Tibial nerve (tissue), 4 donors: Measurements from ENCODE around the gene GAB1. TPM values are rescaled to one million over a fixed set of nuclear protein-coding genes. Genes with fewer than 3 reads are reported as not detected.
A peak's percentile ranks its signal among the peaks of the same experiment; 100 is the strongest.

Experiments
- DNase-seq, 2 donors: peaks; one replicate each; pipeline ENCODE4 v3.0.0-alpha.2; 2019; ENCODE audit warnings: low spot score in 2 of 2
- H3K27ac ChIP-seq, 4 donors: fragments of 200-600 bp; sonication (generic) in 3 of 4; one replicate each; pipeline ENCODE4 v1.5.1; 2017 to 2019; ENCODE audit warnings: mild to moderate bottlenecking in 1 of 4
- H3K27me3 ChIP-seq, 2 donors: fragments of 200-600 bp; sonication (generic) in 1 of 2; one replicate each; pipeline versions ENCODE4 v1.5.1 to v1.6.0; 2017 to 2019
- H3K36me3 ChIP-seq, 3 donors: fragments of 200-600 bp; sonication (generic); one replicate each; pipeline ENCODE4 v1.5.1; 2018 to 2019
- H3K4me1 ChIP-seq, 4 donors: fragments of 200-600 bp; sonication (generic) in 3 of 4; one replicate each; pipeline ENCODE4 v1.5.1; 2017 to 2019
- H3K4me3 ChIP-seq, 4 donors: fragments of 200-600 bp; sonication (generic) in 3 of 4; one replicate each; pipeline ENCODE4 v1.5.1; 2017 to 2019; ENCODE audit warnings: mild to moderate bottlenecking in 1 of 4, moderate library complexity in 1 of 4
- H3K9me3 ChIP-seq, 4 donors: fragments of 200-600 bp; sonication (generic) in 3 of 4; one replicate each; pipeline ENCODE4 v1.5.1; 2017 to 2019
- CTCF ChIP-seq, 5 experiments: fragments of 200-600 bp in 3 of 5; fragments of 450-650 bp in 2 of 5; sonication (generic) in 3 of 5; IDR thresholded peaks; one replicate each; pipeline ENCODE4 v1.5.1; 2016 to 2019; ENCODE audit warnings: antibody characterized with exemption in 5 of 5, mild to moderate bottlenecking in 3 of 5, moderate library complexity in 2 of 5
- EP300 ChIP-seq, 2 donors: sonication (generic); formaldehyde crosslinking; IDR thresholded peaks; one replicate each; pipeline ENCODE4 v1.6.1; 2017; ENCODE audit warnings: antibody characterized with exemption in 2 of 2, mild to moderate bottlenecking in 1 of 2
- POLR2A ChIP-seq, 2 donors: fragments of 450-650 bp; IDR thresholded peaks; one replicate each; pipeline ENCODE4 v1.6.1; 2017; ENCODE audit warnings: antibody characterized with exemption in 2 of 2, mild to moderate bottlenecking in 2 of 2, moderate library complexity in 2 of 2
- WGBS, 2 donors: methylation state at CpG; one replicate each; pipeline ENCODE4 v1.1.5; 2018; 5-methylcytosine and 5-hydroxymethylcytosine counted together
- total RNA-seq, 4 donors: library from RNA; depleted of rRNA; stranded (reverse); fragments of >200 nt; gene quantifications; one replicate each; pipeline ENCODE4 v1.1.0, GENCODE V29; 2016

The GAB1 gene
- total RNA-seq, 4 donors from 2014 or later = 50.7 to 123 (median 81.4) TPM

GRCh38 chr4:143355540-143356217, 19.0 kb downstream of the GAB1 start:
- H3K36me3 ChIP-seq = no peaks in the 10 kb centered on the region
- H3K9me3 ChIP-seq = no peaks in the 10 kb centered on the region
- H3K27me3 ChIP-seq = no peaks in the 10 kb centered on the region
- peaks cover 8 to 99% (median 68%) of the 10 kb centered on the region in 4 donors for H3K4me1 ChIP-seq
- H3K4me3 ChIP-seq = peak overlapping the region in 1 of 4 donors; percentile 18
- TF ChIP-seq EP300 (IDR thresholded peaks at IDR 0.05) (no peak), CTCF (IDR thresholded peaks at IDR 0.05) (no peak), POLR2A (IDR thresholded peaks at IDR 0.05) (no peak)
- H3K27ac ChIP-seq = peak overlapping the region in 3 of 4 donors; percentile 34 to 74 (median 36)
- DNase-seq = no peak
- whole genome bisulfite sequencing, 2 donors = 49 to 55% methylated on average over 6 of the region's 6 CpGs

- TF ChIP-seq EP300 (IDR thresholded peaks at IDR 0.05) = no peak
- TF ChIP-seq CTCF (IDR thresholded peaks at IDR 0.05) = no peak
- no peak for TF ChIP-seq POLR2A (IDR thresholded peaks at IDR 0.05)
- Histone ChIP-seq H3K27ac (peak overlapping the region in 1 of 4 donors; percentile 74), H3K4me1 (peaks cover 8 to 99% (median 72%) of the 10 kb centered on the region in 4 donors), H3K9me3 (no peaks in the 10 kb centered on the region), H3K4me3 (no peak overlapping the region), H3K27me3 (no peaks in the 10 kb centered on the region), H3K36me3 (no peaks in the 10 kb centered on the region)
- WGBS, 2 donors = 25 to 28% methylated on average over 3 of the region's 3 CpGs
- DNase-seq = no peak
Observed at GRCh38 chr4:143356493-143356892, 19.8 kb downstream of the GAB1 start.

- no peaks in the 10 kb centered on the region for H3K27me3 ChIP-seq
- peaks cover 8 to 99% (median 72%) of the 10 kb centered on the region in 4 donors for H3K4me1 ChIP-seq
- no peak for TF ChIP-seq EP300 (IDR thresholded peaks at IDR 0.05)
- TF ChIP-seq CTCF (IDR thresholded peaks at IDR 0.05) = no peak
- TF ChIP-seq POLR2A (IDR thresholded peaks at IDR 0.05) = no peak
- H3K9me3 ChIP-seq = no peaks in the 10 kb centered on the region
- H3K36me3 ChIP-seq = no peaks in the 10 kb centered on the region
- no peak overlapping the region for H3K4me3 ChIP-seq
- peak overlapping the region in 2 of 4 donors; percentile 33 to 74 for H3K27ac ChIP-seq
- 76 to 91% methylated on average over 1 of the region's 1 CpG for WGBS, 2 donors
- no peak for DNase-seq
Observed at GRCh38 chr4:143357161-143357845, 20.6 kb downstream of the GAB1 start.

- Histone ChIP-seq H3K27me3 (no peaks in the 10 kb centered on the region), H3K27ac (peak overlapping the region in 3 of 4 donors; percentile 56 to 74 (median 69)), H3K36me3 (no peaks in the 10 kb centered on the region), H3K4me3 (no peak overlapping the region), H3K9me3 (no peaks in the 10 kb centered on the region), H3K4me1 (peaks cover 8 to 99% (median 68%) of the 10 kb centered on the region in 4 donors)
- no peak for DNase-seq
- TF ChIP-seq EP300 (IDR thresholded peaks at IDR 0.05) (no peak), POLR2A (IDR thresholded peaks at IDR 0.05) (no peak), CTCF (IDR thresholded peaks at IDR 0.05) (no peak)
- 34 to 45% methylated on average over 3 of the region's 3 CpGs for WGBS, 2 donors
Observed at GRCh38 chr4:143358419-143358818, 21.7 kb downstream of the GAB1 start.
